HG03442 (cell line): ENCODE results near the gene CD300H.

ENCODE experiments used
- ATAC-seq: cut with Tn5 transposase; IDR thresholded peaks from one replicate; pipeline ENCODE4 v1.9.1; 2021; ENCODE audit warnings: mild to moderate bottlenecking, moderate library complexity; ENCODE audit not compliant: unreplicated experiment

Gene CD300H

GRCh38 chr17:74552037-74552436 lies 15.3 kb downstream of the CD300H start:
- no peak for ATAC-seq

- ATAC-seq, result no peak
Measured at GRCh38 chr17:74550602-74551001, 16.7 kb downstream of the CD300H start.

- ATAC-seq, result no peak
Measured at GRCh38 chr17:74549343-74549742, 18.0 kb downstream of the CD300H start.

- ATAC-seq, result no peak
Measured at GRCh38 chr17:74547736-74548135, 19.6 kb downstream of the CD300H start.

GRCh38 chr17:74547264-74547663 lies 20.0 kb downstream of the CD300H start:
- no peak for ATAC-seq

- no peak for ATAC-seq
Measured at GRCh38 chr17:74546586-74546985, 20.7 kb downstream of the CD300H start.

GRCh38 chr17:74545843-74546230 lies 21.5 kb downstream of the CD300H start, which contains the start of gene CD300C:
TSS of gene CD300C (minus strand) at chr17:74546115. CDS start at chr17:74545782, 333 bp downstream.
- ATAC-seq, result no peak

- no peak for ATAC-seq
Measured at GRCh38 chr17:74544991-74545842, 22.1 kb downstream of the CD300H start.

GRCh38 chr17:74543891-74544760 lies 23.2 kb downstream of the CD300H start:
- no peak for ATAC-seq

- no peak for ATAC-seq
Measured at GRCh38 chr17:74543406-74543805, 23.9 kb downstream of the CD300H start.

- no peak for ATAC-seq
Measured at GRCh38 chr17:74542727-74543383, 24.5 kb downstream of the CD300H start.

- ATAC-seq, result no peak
Measured at GRCh38 chr17:74542166-74542565, 25.1 kb downstream of the CD300H start.

- no peak for ATAC-seq
Measured at GRCh38 chr17:74541176-74542111, 25.9 kb downstream of the CD300H start.

- ATAC-seq, result no peak
Measured at GRCh38 chr17:74539281-74539820, 28.0 kb downstream of the CD300H start.

GRCh38 chr17:74536890-74537289 lies 30.4 kb downstream of the CD300H start:
- ATAC-seq, result no peak

GRCh38 chr17:74532115-74532514 lies 35.2 kb downstream of the CD300H start:
- no peak for ATAC-seq

GRCh38 chr17:74531231-74531761 lies 36.0 kb downstream of the CD300H start, which contains the start of gene CD300LB:
TSS of gene CD300LB (minus strand) at chr17:74531475. CDS start at chr17:74531350, 125 bp downstream.
- ATAC-seq, result no peak

- ATAC-seq, result no peak
Measured at GRCh38 chr17:74530831-74531150, 36.5 kb downstream of the CD300H start.

- ATAC-seq, result no peak
Measured at GRCh38 chr17:74529243-74529642, 38.1 kb downstream of the CD300H start.
